HTERT RPE-1 (cell line): ENCODE measurements around the gene MAPKAP1.

ENCODE experiments used
- in situ Hi-C: fragments of 300-500 bp; cut with MboI; formaldehyde crosslinking; loops from 4 replicates; pipeline ENCODE4 v1.14.3; 2020; ENCODE audit warnings: low sequenced_read_pairs

The MAPKAP1 gene

GRCh38 chr9:125493384-125493783, 213.6 kb downstream of the MAPKAP1 start:
- in situ Hi-C loops: no loop called here

- in situ Hi-C loops: no loop called here
These were observed 214.3 kb downstream of the MAPKAP1 start for GRCh38 chr9:125492719-125493118.

DNA sequence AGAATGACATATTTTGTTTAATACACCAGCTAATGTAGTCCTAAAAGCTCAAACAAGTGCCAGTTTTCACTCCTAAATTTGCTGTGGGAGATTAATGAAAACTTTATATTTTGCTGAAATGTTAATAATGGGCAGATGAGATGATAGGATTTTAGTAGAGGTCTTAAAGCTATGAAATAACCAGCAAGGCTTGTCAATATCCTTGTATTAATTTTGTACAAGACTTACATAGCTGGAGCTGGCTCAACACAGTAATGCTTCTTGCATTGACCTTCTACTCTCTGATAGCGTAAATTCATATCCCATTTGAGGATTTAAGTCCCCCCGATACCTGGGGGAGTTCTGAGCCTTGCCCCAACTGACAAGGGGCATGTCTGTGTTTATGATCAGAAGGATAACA, 219.2 kb downstream of the MAPKAP1 start:
- in situ Hi-C loops: no loop called here

DNA sequence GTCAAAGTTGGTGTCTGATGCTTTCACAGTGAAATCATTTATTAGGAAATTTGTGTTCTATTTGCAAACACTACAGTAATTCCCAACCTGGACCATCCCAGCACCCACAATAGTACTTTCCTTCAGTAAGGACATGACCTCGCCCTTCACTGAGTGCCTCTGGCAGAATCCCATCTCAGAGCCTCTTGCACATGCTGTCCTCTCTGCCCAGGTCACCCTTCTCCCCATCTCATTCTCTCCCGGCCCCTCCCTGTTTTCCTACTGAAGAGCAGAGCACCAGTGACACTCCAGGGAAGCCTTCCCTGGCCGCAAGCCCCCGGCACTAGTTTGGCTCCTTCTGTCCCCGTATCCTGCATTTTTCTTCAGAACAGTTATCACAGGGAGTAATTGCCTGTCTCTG, 220.4 kb downstream of the MAPKAP1 start:
- in situ Hi-C loops: no loop called here

GRCh38 chr9:125486152-125486508, 220.9 kb downstream of the MAPKAP1 start:
- in situ Hi-C loops: no loop called here

- in situ Hi-C loops: no loop called here
These were observed 221.4 kb downstream of the MAPKAP1 start for GRCh38 chr9:125485471-125486151.

DNA sequence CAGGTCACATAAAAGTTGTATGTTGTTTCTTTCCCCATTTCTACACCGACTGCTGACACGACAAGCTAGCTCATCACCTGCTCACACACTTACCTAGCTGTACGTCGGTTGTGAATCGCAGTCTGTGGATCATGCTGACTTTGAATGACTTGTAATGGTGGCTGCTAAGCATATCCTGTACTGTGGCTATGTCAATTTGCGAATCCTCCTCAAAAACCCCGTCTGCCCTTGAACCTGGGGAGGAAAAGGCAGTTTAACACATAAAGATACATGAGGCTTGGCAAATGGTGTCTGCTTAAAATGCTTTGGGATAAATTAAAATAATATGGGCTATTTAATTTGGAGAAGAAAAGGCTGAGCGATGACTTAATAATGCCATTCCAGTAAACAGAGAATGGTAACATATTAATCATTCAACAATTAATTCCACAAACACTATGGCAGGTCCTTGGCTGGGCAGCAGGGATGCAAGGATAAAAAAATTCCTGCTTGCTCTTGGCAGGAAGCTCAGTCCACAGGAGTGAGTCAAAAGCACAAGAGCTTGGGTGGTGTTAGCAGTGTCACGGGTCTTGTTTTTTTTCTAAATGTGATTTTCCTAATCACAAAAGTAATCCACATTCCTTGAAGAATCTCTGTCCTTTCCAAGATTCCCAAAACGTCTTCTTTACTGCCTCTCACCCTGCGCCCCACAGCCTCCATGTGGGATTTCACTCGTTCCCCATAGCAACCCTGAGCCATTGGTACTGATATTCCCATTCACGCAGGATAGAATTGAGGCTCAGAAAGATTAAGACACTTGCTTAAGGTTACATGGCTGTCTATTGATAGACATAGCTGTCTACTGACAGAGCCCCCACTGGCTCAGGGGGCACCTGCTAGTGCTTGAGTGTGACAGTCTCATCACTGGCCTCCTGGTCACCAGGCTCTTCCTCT, 222.4 kb downstream of the MAPKAP1 start:
- in situ Hi-C loops: no loop called here

DNA sequence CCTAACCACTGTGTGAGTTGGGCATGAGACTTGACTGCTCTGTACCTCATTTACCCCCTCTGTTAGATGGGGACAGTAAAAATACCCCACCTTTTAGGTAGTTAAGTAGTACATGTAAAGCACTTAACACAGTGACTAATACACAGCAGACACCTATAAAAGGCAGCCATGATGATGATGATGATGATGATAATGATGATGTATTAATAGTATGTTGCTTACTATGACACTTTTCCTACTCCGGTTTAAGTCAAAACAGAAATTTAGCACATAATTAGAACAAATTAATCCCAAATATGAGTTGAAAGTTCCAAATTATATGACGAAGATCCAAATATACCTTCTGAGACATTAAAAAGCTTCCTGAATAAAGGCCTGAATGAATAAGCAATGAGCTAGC, 223.3 kb downstream of the MAPKAP1 start:
- in situ Hi-C loops: no loop called here

DNA sequence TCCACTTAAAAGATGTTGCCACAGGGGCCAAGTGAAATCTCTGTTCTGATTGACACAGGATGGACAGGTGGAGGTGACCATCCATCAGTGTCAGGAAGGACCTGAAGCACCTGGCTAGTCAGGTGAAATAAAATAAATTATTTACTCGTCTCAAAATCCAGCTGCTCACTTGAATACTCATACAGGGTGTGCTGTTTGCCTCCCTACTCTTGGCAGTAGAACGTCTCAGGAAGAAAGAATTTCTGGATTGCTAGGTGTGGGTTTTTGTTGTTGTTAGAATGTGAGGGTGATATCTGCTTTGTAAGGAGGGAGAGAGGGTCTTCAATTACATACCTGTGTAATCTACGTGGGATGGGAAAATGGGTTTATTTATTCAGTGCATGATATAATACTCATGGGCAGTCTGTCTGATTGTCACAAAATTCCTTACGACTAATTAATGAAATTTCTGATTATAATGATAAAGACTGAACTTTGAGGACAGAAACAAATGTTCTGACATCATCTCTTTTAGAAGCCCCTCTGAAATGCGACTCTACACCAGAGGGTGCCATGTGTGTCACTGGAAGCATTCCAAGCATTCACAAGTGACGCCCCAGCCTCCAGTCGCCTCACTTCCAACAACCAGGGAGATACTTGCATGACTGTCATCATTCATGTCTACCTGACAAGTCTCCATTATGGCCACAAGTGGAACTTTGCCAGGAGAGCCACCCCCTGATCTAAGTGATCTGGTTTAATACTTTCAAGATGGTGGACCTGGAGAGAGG, 227.0 kb downstream of the MAPKAP1 start:
- in situ Hi-C loops: no loop called here

DNA sequence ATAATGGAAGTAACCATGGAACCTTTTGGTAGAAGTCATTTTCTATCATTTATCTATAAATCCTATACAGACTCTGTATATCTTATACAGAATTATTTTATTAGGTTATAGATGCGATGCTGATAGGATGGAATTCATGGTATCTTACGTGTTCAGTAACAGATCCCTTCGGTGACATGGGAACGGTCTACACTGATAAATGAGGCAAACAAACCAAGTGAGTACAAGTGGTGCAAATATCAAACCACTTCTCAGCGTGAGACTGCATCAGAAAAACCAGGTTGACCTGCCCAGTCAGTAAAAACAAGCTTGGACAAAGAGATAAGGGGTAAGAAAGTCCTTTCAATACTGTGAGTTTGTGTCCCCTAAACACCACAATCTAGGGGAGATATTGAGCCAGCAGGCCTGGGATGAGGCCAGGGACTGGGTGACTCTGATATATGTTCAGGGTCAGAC, 229.9 kb downstream of the MAPKAP1 start:
- in situ Hi-C loops: no loop called here

- in situ Hi-C loops: no loop called here
These were observed 230.4 kb downstream of the MAPKAP1 start for GRCh38 chr9:125476645-125477044.

GRCh38 chr9:125475385-125475784, 231.6 kb downstream of the MAPKAP1 start:
- in situ Hi-C loops: no loop called here

DNA sequence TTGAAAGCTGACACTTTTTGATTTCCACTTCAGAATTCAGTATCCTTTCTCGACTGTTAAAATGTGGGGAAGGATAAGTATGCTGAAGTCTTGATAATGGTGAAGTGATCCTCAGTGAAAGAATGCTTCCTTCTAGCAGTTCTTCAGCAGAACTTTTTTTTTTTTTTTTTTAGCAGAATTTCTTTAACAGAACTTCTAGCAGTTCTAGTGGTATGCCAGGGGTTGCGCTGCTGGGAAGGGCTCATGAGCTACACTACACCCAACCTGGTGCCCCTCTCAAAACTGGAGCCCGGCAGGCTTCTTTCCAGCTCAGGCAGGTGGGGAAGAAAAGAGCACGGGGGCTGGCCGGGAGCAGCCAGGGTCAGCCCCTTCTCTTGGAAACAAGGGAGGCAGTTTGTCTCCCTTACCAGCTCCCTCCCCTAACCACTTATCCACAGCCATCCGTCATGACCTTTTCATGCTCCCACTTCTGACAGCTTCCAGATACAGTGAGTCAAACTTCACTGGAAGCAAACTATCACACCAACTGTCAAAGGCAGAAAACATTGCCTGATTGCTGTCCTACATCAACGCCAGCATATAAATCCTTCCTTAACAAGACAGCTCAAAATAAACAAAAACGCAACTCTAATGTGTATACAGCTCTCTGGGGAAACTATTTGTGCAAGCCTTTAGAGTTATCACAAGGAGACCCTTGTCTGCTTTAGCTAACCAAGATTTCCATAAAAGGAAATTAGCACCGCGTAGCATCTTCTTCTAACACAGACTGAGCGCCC, 233.9 kb downstream of the MAPKAP1 start:
- in situ Hi-C loops: no loop called here

DNA sequence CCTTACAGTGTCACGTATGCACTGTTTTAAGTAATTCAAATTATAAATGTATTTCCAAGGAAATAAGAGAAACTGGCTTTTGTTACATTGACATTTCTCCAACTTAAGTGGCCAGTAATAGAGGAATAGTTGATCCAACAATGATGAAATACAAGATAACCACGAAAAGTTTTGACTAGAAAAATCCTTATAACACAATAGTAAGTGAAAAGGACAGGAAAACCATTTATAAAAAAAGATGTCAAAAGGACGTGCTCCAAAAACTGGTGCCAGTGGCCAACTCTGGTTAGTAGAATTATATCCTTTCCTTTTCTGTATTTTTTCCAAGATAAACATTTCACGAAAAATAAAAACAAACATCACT, 234.5 kb downstream of the MAPKAP1 start:
- in situ Hi-C loops: no loop called here

DNA sequence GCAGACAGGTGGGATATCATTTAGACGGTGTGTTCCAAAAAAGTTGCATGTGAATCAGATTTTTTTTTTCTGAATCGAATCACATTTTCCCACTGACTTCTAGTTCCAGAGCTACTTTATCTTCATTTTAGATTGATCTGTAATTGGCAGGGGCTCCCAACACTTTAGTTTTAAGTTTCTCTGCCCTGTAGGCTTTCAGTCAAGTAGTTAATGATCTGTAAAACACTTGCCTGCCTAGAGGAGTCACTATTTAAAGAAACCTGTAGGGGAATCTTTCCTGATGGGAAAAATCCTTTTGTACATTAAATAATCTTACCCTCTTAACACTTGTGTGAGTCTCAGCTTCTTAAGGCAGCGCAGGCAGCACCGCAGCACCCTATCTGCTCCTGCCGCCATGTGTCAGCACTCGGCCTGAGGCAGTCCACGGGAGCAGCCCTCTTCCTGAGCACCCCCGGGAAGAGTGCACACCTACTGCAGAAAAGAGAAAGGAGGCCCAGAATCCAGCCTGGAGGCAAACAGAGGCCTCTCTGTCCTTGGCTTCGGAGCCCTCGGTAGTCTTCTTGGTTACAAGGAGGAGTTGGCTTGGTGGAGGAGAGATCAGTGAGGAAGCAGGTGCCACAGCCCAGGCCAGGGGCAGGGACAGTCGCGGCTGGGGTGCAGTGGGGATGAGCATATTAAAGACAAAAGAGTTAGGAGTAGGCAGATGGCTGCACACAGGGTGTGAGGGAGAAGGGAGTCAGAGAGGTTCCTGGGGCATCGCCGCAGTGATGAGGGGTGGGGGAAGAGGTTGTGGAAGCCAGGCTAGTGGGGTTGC, 236.0 kb downstream of the MAPKAP1 start:
- in situ Hi-C loops: no loop called here

- in situ Hi-C loops: no loop called here
These were observed 236.8 kb downstream of the MAPKAP1 start for GRCh38 chr9:125470189-125470588.

DNA sequence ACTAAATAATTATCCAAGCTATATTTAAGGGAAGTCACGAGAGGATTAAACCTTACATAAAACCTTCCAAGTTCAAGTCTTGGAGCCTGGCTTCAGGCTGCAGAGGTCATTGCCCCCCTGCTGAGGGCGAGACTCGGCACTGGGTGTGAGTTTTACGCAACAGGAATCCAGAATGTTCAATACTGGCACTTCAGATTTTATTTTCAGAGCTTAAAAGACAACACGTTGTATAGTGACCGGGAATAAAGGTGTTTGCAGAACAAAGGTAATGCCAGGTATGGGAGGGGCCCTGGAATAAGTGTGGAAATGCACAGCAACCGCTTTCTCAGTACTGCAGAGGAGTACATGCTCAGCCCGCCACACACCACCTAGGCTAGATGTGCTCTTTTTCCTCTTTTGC, 238.4 kb downstream of the MAPKAP1 start:
- in situ Hi-C loops: no loop called here

DNA sequence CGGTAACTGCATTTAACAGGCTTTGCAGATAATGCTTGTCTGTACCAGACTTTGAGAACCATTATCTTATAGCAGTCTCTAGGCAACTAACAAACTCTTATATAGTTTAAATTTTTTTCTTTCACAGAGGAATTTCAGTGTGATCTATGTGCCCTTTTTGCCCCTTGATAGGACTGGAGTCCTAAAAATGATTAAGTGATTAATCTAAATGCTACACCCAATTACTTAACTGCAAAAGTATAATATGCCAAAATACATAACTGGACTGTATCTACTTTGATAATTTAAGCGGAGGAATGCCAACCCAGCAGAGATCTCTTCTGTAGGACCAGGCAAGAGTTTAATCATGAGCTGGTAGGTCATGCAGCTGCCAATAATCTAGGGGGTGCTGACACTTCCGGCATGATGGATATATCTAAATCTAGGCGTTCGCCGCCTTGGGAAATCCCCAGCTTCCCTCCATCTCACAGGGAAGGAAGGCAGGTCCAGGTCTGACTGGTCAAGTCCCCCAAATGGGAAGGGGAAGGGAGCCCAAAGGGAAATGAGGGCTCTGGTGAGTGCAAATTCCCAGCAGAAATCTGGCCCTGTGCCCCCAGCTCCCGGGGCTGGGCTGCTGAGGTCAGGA, 239.8 kb downstream of the MAPKAP1 start:
- in situ Hi-C loops: no loop called here

DNA sequence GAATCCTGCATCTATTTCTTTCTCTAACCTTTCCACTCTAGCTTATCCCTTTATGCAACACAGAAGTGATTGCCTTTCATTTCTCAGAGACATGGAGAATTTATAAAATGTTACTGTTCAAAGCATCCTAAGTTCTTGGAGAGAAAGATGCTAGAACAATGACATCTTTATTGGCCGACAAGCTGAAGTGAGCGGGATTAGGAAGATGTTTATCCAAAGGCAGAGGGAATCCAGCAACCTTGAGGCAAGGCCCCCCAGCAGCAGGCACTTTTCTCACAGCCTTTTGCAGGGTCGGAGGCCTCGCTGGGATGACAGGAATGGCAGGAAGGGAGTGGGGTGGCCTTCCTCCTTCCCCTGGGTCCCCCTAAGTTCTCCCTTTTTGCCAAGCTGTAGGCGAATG, 240.6 kb downstream of the MAPKAP1 start:
- in situ Hi-C loops: no loop called here
